ENCODE data around the gene OR2Y1.

- TF ChIP-seq, protein P1, sequence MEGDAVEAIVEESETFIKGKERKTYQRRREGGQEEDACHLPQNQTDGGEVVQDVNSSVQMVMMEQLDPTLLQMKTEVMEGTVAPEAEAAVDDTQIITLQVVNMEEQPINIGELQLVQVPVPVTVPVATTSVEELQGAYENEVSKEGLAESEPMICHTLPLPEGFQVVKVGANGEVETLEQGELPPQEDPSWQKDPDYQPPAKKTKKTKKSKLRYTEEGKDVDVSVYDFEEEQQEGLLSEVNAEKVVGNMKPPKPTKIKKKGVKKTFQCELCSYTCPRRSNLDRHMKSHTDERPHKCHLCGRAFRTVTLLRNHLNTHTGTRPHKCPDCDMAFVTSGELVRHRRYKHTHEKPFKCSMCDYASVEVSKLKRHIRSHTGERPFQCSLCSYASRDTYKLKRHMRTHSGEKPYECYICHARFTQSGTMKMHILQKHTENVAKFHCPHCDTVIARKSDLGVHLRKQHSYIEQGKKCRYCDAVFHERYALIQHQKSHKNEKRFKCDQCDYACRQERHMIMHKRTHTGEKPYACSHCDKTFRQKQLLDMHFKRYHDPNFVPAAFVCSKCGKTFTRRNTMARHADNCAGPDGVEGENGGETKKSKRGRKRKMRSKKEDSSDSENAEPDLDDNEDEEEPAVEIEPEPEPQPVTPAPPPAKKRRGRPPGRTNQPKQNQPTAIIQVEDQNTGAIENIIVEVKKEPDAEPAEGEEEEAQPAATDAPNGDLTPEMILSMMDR (IDR thresholded peaks at IDR 0.05) = no peak
- TF ChIP-seq POLR2A (IDR thresholded peaks at IDR 0.05) = no peak
- no peak for TF ChIP-seq POLR2AphosphoS5 (IDR thresholded peaks at IDR 0.05)
Observed at GRCh38 chr5:180703912-180704311, 35.9 kb downstream of the OR2Y1 start.

Measured in sigmoid colon (tissue), 4 donors.